ENCODE data around the gene ZBTB1.

GRCh38 chr14:64541261-64541971 lies 36.8 kb downstream of the ZBTB1 start:
- TF ChIP-seq EZH2 (IDR thresholded peaks at IDR 0.05; ENCODE audit: insufficient read depth, poor library complexity, severe bottlenecking) (no peak), EZH2phosphoT487 (IDR thresholded peaks at IDR 0.05; ENCODE audit: insufficient read depth, low read depth) (no peak)
